HG03575 (cell line): ENCODE results near the gene USP44.
"Not testable (repeated sequence)": the region's sequence is repeated elsewhere in the genome, so short reads cannot be mapped to it uniquely, and the experiment has no call there.

Experiments
- ATAC-seq: cut with Tn5 transposase; IDR thresholded peaks from one replicate; pipeline ENCODE4 v1.9.1; 2021; ENCODE audit not compliant: unreplicated experiment, insufficient number of reproducible peaks, low FRiP score; ENCODE audit errors: extremely low read depth

USP44 gene

GRCh38 chr12:95517246-95517645, 34.0 kb downstream of the USP44 start:
- no peak for ATAC-seq

GRCh38 chr12:95516757-95517156, 34.5 kb downstream of the USP44 start:
- ATAC-seq: no peak

- no peak for ATAC-seq
Measured at GRCh38 chr12:95515197-95515596, 36.1 kb downstream of the USP44 start.

DNA sequence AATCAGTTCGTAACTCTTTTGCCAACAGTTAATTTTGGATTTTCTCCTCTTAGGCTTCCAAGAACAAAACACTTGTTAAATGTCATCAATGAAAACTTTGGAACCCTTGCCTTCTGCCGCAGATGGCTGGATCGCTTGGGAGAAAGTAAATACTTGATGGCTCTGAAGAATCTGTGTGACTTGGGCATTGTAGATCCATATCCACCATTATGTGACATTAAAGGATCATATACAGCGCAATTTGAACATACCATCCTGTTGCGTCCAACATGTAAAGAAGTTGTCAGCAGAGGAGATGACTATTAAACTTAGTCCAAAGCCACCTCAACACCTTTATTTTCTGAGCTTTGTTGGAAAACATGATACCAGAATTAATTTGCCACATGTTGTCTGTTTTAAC, 37.7 kb downstream of the USP44 start:
- no peak for ATAC-seq

- no peak for ATAC-seq
Measured at GRCh38 chr12:95511977-95512376, 39.3 kb downstream of the USP44 start.

- no peak for ATAC-seq
Measured at GRCh38 chr12:95509300-95509699, 42.0 kb downstream of the USP44 start.

GRCh38 chr12:95506707-95507523, 44.4 kb downstream of the USP44 start:
- ATAC-seq: no peak

- ATAC-seq: no peak
Measured at GRCh38 chr12:95505039-95505438, 46.2 kb downstream of the USP44 start.

GRCh38 chr12:95504140-95504539, 47.1 kb downstream of the USP44 start:
- ATAC-seq: no peak

DNA sequence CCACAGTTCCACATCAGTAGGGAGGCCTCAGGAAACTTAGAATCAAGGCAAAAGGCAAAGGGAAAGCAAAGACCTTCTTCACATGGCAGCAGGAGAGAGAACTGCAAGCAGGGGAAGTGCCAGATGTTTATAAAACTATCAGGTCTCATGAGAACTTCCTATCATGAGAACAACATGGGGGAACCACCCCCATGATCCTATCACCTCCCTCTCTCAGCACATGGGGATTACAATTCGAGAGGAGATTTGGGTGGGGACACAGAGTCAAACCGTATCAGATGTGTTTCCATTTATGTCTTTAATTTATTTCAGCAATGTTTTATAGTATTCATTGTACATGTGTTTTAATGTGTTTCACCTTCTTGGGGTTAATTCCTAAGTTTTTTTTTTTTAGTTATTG, 51.5 kb downstream of the USP44 start:
- no peak for ATAC-seq

DNA sequence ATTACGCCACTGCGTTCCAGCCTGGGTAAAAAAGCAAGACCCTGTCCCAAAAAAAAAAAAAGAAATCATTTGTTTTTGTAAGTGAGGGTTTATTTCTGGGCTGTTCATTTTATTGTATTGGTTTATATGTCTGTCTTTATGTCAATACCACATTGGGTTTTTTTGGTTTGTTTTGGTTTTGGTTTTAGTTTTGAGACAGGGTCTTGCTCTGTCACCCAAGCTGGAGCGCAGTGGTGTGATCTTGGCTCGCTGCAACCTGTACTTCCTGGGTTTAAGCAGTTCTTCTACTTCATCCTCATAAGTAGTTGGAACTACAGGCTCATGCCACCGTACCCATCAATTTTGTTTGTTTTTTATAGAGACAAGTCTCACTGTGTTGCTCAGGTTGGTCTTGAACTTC, 52.3 kb downstream of the USP44 start:
- ATAC-seq: no peak

DNA sequence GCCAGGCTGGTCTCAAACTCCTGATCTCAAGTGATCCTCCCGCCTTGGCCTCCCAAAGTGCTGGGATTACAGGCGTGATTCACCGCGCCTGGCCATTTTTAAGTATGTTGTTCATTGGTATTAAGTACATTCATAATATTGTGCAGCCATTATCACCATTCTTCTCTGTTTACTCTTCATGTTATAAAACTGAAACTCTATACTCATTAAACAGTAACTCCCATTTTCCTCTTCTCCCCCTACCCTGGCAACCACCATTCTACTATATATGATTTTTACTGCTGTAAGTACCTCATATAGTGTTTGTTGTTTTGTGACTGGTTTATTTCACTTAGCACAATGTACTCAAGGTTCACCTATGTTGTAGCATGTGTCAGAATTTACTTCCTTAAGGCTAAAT, 54.2 kb downstream of the USP44 start:
- ATAC-seq: no peak

DNA sequence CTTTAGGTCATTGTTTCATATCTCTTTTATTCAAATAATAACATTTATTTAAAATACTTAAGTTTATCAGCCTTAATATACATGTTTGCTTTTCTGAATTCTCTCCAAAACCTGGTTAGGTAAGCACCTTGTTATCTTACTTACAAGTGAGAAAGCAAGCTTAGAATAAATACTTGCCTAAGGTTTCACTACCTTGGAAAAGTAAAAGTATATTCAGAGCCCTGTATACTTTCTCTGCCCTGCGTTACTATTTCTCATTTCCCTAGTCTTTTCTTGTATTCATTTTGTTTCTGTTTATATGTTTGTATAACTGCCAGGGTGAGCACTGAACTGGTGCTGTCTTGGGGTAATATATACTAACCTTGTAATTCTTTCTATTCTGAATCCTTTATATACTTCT, 55.8 kb downstream of the USP44 start:
- no peak for ATAC-seq

DNA sequence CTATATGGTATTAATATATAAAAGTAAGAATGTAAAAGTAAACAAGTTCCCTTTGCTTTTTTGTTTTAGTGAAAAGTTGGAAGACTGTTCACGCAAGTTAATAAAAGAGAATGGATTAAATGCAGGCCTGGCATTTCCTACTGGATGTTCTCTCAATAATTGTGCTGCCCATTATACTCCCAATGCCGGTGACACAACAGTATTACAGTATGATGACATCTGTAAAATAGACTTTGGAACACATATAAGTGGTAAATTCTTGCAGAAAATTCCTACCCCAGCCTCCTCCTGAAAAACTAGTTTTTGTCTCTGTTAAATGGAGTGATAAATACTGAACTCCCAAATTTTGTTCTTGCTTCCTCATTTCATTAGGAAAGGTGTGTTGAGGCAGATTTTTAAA, 56.4 kb downstream of the USP44 start:
- no peak for ATAC-seq

GRCh38 chr12:95492462-95492861, 58.8 kb downstream of the USP44 start:
- no peak for ATAC-seq

GRCh38 chr12:95487024-95487423, 64.3 kb downstream of the USP44 start:
- no peak for ATAC-seq

- no peak for ATAC-seq
Measured at GRCh38 chr12:95484524-95484923, 66.8 kb downstream of the USP44 start.

GRCh38 chr12:95482564-95482963, 68.7 kb downstream of the USP44 start:
- not testable (repeated sequence) for ATAC-seq

DNA sequence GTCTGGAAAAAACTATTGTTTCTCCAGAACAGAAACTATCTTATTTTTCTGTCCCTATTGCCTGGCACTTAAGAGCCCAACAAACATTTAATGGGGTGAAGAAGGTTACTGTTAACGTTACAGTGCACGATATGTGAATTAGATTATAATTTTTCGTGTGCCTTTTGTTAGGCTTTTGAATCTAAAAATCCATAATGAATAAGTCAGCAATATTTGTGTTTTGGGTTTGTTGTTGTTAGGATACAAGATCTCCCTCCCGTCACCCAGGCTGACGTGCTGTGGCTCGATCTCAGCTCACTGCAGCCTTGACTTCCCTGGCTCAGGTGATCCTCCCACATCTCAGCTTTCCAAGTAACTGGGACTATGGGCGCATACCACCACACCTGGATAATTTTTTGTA, 69.4 kb downstream of the USP44 start:
- ATAC-seq: no peak

GRCh38 chr12:95481072-95481471, 70.2 kb downstream of the USP44 start:
- ATAC-seq: no peak

DNA sequence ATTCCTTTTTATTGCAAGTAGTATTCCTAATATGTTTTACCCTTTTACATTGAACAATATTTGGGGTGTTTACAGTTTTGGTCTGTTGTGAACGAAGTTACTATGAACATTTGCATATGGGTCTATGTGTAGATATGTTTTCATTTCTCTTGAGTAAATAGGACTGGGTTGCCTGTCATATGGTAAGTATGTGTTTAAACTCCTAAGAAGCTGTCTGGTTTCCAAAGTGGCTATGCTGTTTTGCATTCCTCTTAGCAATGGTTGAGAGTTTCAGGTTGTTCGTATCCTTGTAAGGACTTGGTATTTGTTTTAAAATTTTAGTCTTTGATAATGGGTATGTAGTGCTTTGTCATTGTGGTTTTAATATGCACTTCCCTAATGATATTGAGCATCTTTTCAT, 71.0 kb downstream of the USP44 start:
- no peak for ATAC-seq
